Neural cell (in vitro differentiated cells): Measurements from ENCODE around the gene CEACAM4.

Source experiments
- EP300 ChIP-seq: fragments of 450-650 bp; conservative IDR thresholded peaks from 2 replicates; pipeline ENCODE4 v1.6.1; 2014; ENCODE audit warnings: antibody characterized with exemption, mild to moderate bottlenecking, moderate library complexity; ENCODE audit not compliant: poor library complexity, severe bottlenecking
- EZH2 ChIP-seq: fragments of 200-600, 300-800 bp; shearing (Covaris generic), sonication (generic); IDR thresholded peaks from 2 replicates; pipeline ENCODE4 v1.6.1; 2014; ENCODE audit warnings: antibody characterized with exemption, low read length, borderline replicate concordance, mild to moderate bottlenecking; ENCODE audit not compliant: insufficient read depth, poor library complexity, severe bottlenecking
- MXI1 ChIP-seq: fragments of 450-650 bp; conservative IDR thresholded peaks from 2 replicates; pipeline ENCODE4 v1.6.1; 2014; ENCODE audit warnings: antibody characterized with exemption, mild to moderate bottlenecking; ENCODE audit not compliant: poor library complexity, severe bottlenecking
- POLR2AphosphoS5 ChIP-seq: IDR thresholded peaks from 2 replicates; pipeline ENCODE4 v1.6.1; 2012
- RAD21 ChIP-seq: fragments of 450-650 bp; conservative IDR thresholded peaks from 2 replicates; pipeline ENCODE4 v1.6.1; 2014; ENCODE audit warnings: antibody characterized with exemption, mild to moderate bottlenecking, moderate library complexity
- TAF1 ChIP-seq: IDR thresholded peaks from 2 replicates; pipeline ENCODE4 v1.6.1; 2012; ENCODE audit warnings: low read depth
- TF ChIP-seq, protein P1 (sequence below): fragments of 450-650 bp; IDR thresholded peaks from 2 replicates; pipeline ENCODE4 v1.5.1; 2014; ENCODE audit warnings: antibody characterized with exemption, mild to moderate bottlenecking, moderate library complexity; ENCODE audit not compliant: poor library complexity, severe bottlenecking

DNA sequence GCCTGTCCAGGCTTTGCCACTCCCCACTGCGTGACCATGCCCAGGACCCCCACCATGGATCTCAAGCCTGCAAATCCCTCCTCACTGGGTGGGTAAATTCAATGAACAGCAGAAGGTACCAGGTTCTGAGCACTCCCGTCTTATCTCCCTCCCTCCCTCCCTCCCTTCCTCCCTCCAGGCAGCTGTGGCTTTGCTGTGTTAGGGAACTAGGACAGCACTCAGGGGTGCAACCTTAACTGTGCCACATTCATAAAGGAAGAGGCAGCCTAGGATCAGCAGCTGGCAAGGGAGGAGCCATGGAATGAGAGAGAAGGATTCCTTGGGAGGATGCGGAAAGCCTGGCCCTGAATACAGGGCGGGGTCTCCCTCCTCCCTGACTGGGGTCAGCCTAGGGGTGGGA lies 5.6 kb downstream of the CEACAM4 start:
- TF ChIP-seq, protein P1, sequence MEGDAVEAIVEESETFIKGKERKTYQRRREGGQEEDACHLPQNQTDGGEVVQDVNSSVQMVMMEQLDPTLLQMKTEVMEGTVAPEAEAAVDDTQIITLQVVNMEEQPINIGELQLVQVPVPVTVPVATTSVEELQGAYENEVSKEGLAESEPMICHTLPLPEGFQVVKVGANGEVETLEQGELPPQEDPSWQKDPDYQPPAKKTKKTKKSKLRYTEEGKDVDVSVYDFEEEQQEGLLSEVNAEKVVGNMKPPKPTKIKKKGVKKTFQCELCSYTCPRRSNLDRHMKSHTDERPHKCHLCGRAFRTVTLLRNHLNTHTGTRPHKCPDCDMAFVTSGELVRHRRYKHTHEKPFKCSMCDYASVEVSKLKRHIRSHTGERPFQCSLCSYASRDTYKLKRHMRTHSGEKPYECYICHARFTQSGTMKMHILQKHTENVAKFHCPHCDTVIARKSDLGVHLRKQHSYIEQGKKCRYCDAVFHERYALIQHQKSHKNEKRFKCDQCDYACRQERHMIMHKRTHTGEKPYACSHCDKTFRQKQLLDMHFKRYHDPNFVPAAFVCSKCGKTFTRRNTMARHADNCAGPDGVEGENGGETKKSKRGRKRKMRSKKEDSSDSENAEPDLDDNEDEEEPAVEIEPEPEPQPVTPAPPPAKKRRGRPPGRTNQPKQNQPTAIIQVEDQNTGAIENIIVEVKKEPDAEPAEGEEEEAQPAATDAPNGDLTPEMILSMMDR = no peak
- TF ChIP-seq TAF1 (no peak), EP300 (no peak), EZH2 (no peak), MXI1 (no peak), RAD21 (no peak), POLR2AphosphoS5 (no peak)
